BJ (cell line): Measurements from ENCODE around the gene NRG3. TPM values are rescaled to one million over a fixed set of nuclear protein-coding genes. Genes with fewer than 3 reads are reported as not detected.

Experiments
- CTCF ChIA-PET: fragments of 350-600 bp; formaldehyde crosslinking; extraction: SDS; loops from one replicate; lab custom pipeline; 2021; ENCODE audit warnings: antibody characterized with exemption, inconsistent platforms; lab: Yijun Ruan, JAX
- POLR2A ChIA-PET: fragments of 300-600 bp; sonication (Branson Sonifier 250); formaldehyde crosslinking; extraction: SDS; loops from one replicate; lab custom pipeline; 2021; ENCODE audit warnings: antibody characterized with exemption; lab: Charles Lee
- DNase-seq: peaks from one replicate; pipeline ENCODE4 v3.0.0-alpha.2; 2011; ENCODE audit warnings: low read depth
- H3K27me3 ChIP-seq: 2 replicates; pipeline ENCODE4 v1.6.0; 2011; ENCODE audit warnings: low read length; ENCODE audit not compliant: control insufficient read depth, insufficient read depth
- H3K36me3 ChIP-seq: 2 replicates; pipeline ENCODE4 v1.5.1; 2011; ENCODE audit warnings: low read length; ENCODE audit not compliant: control insufficient read depth, insufficient read depth
- H3K4me3 ChIP-seq: 2 replicates; pipeline ENCODE4 v1.5.1; 2011; ENCODE audit warnings: low read depth, mild to moderate bottlenecking, control low read depth, low read length
- CTCF ChIP-seq: IDR thresholded peaks from 2 replicates; pipeline ENCODE4 v1.5.1; 2011; ENCODE audit warnings: low read depth, mild to moderate bottlenecking, control low read depth, inconsistent platforms, low read length, moderate library complexity; ENCODE audit not compliant: insufficient read depth
- polyA plus RNA-seq: library from polyadenylated mRNA; depleted of rRNA; stranded (reverse); fragments of >200 nt; gene quantifications from 2 replicates; pipeline ENCODE4 v1.2.3, GENCODE V29; 2011

NRG3 gene
- polyA plus RNA-seq, 1 experiment: not detected

GRCh38 chr10:81877596-81877995, 2.6 kb downstream of the NRG3 start:
- ChIA-PET POLR2A (no interaction called here), CTCF (no interaction called here)
- Histone ChIP-seq H3K4me3 (no peak overlapping the region), H3K27me3 (peaks cover 11% of the 10 kb centered on the region), H3K36me3 (no peaks in the 10 kb centered on the region)
- no peak for TF ChIP-seq CTCF
- no peak for DNase-seq

- POLR2A ChIA-PET: no interaction called here
- CTCF ChIA-PET: no interaction called here
- Histone ChIP-seq H3K36me3 (no peaks in the 10 kb centered on the region), H3K27me3 (no peaks in the 10 kb centered on the region), H3K4me3 (no peak overlapping the region)
- TF ChIP-seq CTCF: no peak
- no peak for DNase-seq
Measured at GRCh38 chr10:81882011-81882410, 7.0 kb downstream of the NRG3 start.

- DNase-seq: no peak
Measured at GRCh38 chr10:81884856-81885255, 9.9 kb downstream of the NRG3 start.

GRCh38 chr10:81885491-81885890, 10.5 kb downstream of the NRG3 start:
- Histone ChIP-seq H3K27me3 (no peaks in the 10 kb centered on the region), H3K36me3 (no peaks in the 10 kb centered on the region), H3K4me3 (no peak overlapping the region)
- TF ChIP-seq CTCF: no peak
- DNase-seq: no peak
- ChIA-PET POLR2A (no interaction called here), CTCF (interaction anchor here (0.6 kb wide), 1 partner anchor 19 kb away, joined by 3 read pairs; no protein-coding TSS in a partner anchor)

More at GRCh38 chr10:81884856-81885255, 9.9 kb downstream of the NRG3 start:
- POLR2A ChIA-PET: no interaction called here
- Histone ChIP-seq H3K36me3 (no peaks in the 10 kb centered on the region), H3K27me3 (no peaks in the 10 kb centered on the region), H3K4me3 (no peak overlapping the region)
- CTCF ChIA-PET: interaction anchor here (0.6 kb wide), 1 partner anchor 18 kb away, joined by 3 read pairs; no protein-coding TSS in a partner anchor
- TF ChIP-seq CTCF: no peak

- TF ChIP-seq CTCF: no peak
- POLR2A ChIA-PET: no interaction called here
- H3K36me3 ChIP-seq: no peaks in the 10 kb centered on the region
Measured at GRCh38 chr10:81886939-81887338, 11.9 kb downstream of the NRG3 start.

More at GRCh38 chr10:81886939-81887338, 11.9 kb downstream of the NRG3 start:
- no peaks in the 10 kb centered on the region for H3K27me3 ChIP-seq
- CTCF ChIA-PET: no interaction called here
- no peak for DNase-seq
- H3K4me3 ChIP-seq: no peak overlapping the region
